ENCODE results near the gene FBLN5. TPM values are rescaled to one million over a fixed set of nuclear protein-coding genes. Genes with fewer than 3 reads are reported as not detected.
A peak's percentile ranks its signal among the peaks of the same experiment; 100 is the strongest.

The FBLN5 gene
- total and polyA plus RNA-seq, 4 donors = 3.9 to 21.8 (median 14.8) TPM

- H3K27me3 ChIP-seq (ENCODE audit: control insufficient read depth in 4 of 4, insufficient read depth in 4 of 4, low read length in 3 of 4) = no peaks in the 10 kb centered on the region
- no peak overlapping the region for H3K27ac ChIP-seq (ENCODE audit: low read depth in 1 of 2, low read length in 2 of 2)
- no peaks in the 10 kb centered on the region for H3K9me3 ChIP-seq (ENCODE audit: control insufficient read depth in 4 of 4, low read length in 3 of 4)
- no peak for DNase-seq (ENCODE audit: low spot score)
- H3K36me3 ChIP-seq (ENCODE audit: control insufficient read depth in 4 of 4, insufficient read depth in 3 of 4, low read depth in 1 of 4, low read length in 3 of 4) = peaks cover 0 to 2% (median 0%) of the 10 kb centered on the region in 4 donors
- 82% methylated on average over 15 of the region's 15 CpGs for WGBS
- TF ChIP-seq NR2F2 (IDR thresholded peaks at IDR 0.05) = no peak
- TF ChIP-seq EGR1 (IDR thresholded peaks at IDR 0.05; ENCODE audit: low read depth in 2 of 2) = no peak
- TF ChIP-seq FOXA2 (IDR thresholded peaks at IDR 0.05) = no peak
- TF ChIP-seq SP1 (IDR thresholded peaks at IDR 0.05) = no peak
- no peak for TF ChIP-seq RAD21 (IDR thresholded peaks at IDR 0.05)
- TF ChIP-seq ZBTB33 (IDR thresholded peaks at IDR 0.05) = no peak
- TF ChIP-seq, protein P1, sequence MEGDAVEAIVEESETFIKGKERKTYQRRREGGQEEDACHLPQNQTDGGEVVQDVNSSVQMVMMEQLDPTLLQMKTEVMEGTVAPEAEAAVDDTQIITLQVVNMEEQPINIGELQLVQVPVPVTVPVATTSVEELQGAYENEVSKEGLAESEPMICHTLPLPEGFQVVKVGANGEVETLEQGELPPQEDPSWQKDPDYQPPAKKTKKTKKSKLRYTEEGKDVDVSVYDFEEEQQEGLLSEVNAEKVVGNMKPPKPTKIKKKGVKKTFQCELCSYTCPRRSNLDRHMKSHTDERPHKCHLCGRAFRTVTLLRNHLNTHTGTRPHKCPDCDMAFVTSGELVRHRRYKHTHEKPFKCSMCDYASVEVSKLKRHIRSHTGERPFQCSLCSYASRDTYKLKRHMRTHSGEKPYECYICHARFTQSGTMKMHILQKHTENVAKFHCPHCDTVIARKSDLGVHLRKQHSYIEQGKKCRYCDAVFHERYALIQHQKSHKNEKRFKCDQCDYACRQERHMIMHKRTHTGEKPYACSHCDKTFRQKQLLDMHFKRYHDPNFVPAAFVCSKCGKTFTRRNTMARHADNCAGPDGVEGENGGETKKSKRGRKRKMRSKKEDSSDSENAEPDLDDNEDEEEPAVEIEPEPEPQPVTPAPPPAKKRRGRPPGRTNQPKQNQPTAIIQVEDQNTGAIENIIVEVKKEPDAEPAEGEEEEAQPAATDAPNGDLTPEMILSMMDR (IDR thresholded peaks at IDR 0.05; ENCODE audit: low read depth, low read length, missing input control) = no peak
- H3K9ac ChIP-seq (ENCODE audit: low read depth in 1 of 2, low read length in 2 of 2) = no peak overlapping the region
- H3K4me3 ChIP-seq (ENCODE audit: low read depth in 1 of 3, low read length in 3 of 3) = no peak overlapping the region
- H3K4me1 ChIP-seq (ENCODE audit: control insufficient read depth in 4 of 4, insufficient read depth in 4 of 4, low read length in 3 of 4) = peaks cover 2 to 35% (median 21%) of the 10 kb centered on the region in 4 donors
These were observed 73.8 kb downstream of the FBLN5 start for GRCh38 chr14:91873471-91874415.

- Histone ChIP-seq H3K9ac (ENCODE audit: low read depth in 1 of 2, low read length in 2 of 2) (no peak overlapping the region), H3K4me3 (ENCODE audit: low read depth in 1 of 3, low read length in 3 of 3) (no peak overlapping the region), H3K9me3 (ENCODE audit: control insufficient read depth in 4 of 4, low read length in 3 of 4) (no peaks in the 10 kb centered on the region), H3K27ac (ENCODE audit: low read depth in 1 of 2, low read length in 2 of 2) (peak overlapping the region; percentile 11 to 32), H3K36me3 (ENCODE audit: control insufficient read depth in 4 of 4, insufficient read depth in 3 of 4, low read depth in 1 of 4, low read length in 3 of 4) (peaks cover 0 to 2% (median 0%) of the 10 kb centered on the region in 4 donors), H3K27me3 (ENCODE audit: control insufficient read depth in 4 of 4, insufficient read depth in 4 of 4, low read length in 3 of 4) (no peaks in the 10 kb centered on the region), H3K4me1 (ENCODE audit: control insufficient read depth in 4 of 4, insufficient read depth in 4 of 4, low read length in 3 of 4) (peaks cover 2 to 35% (median 21%) of the 10 kb centered on the region in 4 donors)
- WGBS = 64% methylated on average over 15 of the region's 15 CpGs
- TF ChIP-seq YY1 (IDR thresholded peaks at IDR 0.05) (no peak), GABPA (IDR thresholded peaks at IDR 0.05 in 1 of 2, conservative IDR thresholded peaks at IDR 0.05 in 1 of 2) (no peak), HNF4G (IDR thresholded peaks at IDR 0.05) (no peak), MAX (IDR thresholded peaks at IDR 0.05) (peak; percentile 12), NR2F2 (IDR thresholded peaks at IDR 0.05) (peak; percentile 19), RXRA (IDR thresholded peaks at IDR 0.05) (peak in 1 of 2 donors; percentile 18), REST (IDR thresholded peaks at IDR 0.05) (no peak)
- no peak for DNase-seq (ENCODE audit: low spot score)
These were observed 74.7 kb downstream of the FBLN5 start for GRCh38 chr14:91872517-91873470.

Measured in liver (tissue), 9 donors.